ENCODE measurements around the gene RIMBP2. TPM values are rescaled to one million over a fixed set of nuclear protein-coding genes. Genes with fewer than 3 reads are reported as not detected.

The RIMBP2 gene
- total and polyA plus RNA-seq, 9 donors = 1.1 to 16.2 (median 3.5) TPM

DNA sequence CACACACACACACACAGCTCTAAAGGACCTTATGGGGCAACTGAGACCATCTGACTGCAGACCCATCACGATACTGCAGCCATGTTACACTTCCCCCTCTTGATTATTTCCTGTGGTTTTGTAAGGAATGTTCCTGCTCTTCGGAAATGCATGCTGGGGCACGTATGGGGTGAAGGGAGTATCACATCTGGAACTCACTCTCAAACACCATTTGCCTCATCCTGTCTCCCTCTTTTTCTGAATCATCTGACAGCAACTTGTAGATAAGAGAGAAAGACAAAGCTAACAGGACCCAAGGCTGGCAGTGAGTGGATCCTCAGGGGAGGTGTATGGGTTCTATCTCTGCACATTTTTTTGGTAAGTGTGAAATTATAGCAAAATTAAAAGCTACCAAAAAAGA lies 50.3 kb downstream of the RIMBP2 start:
- no peak overlapping the region for H3K4me3 ChIP-seq
- H3K27me3 ChIP-seq = no peaks in the 10 kb centered on the region
- no peaks in the 10 kb centered on the region for H3K36me3 ChIP-seq
- no peak for DNase-seq
- no peaks in the 10 kb centered on the region for H3K4me1 ChIP-seq (ENCODE audit: insufficient read depth)
- no peak overlapping the region for H3K27ac ChIP-seq
- H3K9me3 ChIP-seq = no peaks in the 10 kb centered on the region
- TF ChIP-seq EP300 (IDR thresholded peaks at IDR 0.05) = no peak
- no peak for TF ChIP-seq POLR2A (IDR thresholded peaks at IDR 0.05)
- TF ChIP-seq, protein P1, sequence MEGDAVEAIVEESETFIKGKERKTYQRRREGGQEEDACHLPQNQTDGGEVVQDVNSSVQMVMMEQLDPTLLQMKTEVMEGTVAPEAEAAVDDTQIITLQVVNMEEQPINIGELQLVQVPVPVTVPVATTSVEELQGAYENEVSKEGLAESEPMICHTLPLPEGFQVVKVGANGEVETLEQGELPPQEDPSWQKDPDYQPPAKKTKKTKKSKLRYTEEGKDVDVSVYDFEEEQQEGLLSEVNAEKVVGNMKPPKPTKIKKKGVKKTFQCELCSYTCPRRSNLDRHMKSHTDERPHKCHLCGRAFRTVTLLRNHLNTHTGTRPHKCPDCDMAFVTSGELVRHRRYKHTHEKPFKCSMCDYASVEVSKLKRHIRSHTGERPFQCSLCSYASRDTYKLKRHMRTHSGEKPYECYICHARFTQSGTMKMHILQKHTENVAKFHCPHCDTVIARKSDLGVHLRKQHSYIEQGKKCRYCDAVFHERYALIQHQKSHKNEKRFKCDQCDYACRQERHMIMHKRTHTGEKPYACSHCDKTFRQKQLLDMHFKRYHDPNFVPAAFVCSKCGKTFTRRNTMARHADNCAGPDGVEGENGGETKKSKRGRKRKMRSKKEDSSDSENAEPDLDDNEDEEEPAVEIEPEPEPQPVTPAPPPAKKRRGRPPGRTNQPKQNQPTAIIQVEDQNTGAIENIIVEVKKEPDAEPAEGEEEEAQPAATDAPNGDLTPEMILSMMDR (IDR thresholded peaks at IDR 0.05) = no peak
- intact Hi-C loops (cut with DNase I) = no loop called here
- WGBS, 3 donors = 3 to 15% (median 9%) methylated on average over 3 of the region's 3 CpGs

DNA sequence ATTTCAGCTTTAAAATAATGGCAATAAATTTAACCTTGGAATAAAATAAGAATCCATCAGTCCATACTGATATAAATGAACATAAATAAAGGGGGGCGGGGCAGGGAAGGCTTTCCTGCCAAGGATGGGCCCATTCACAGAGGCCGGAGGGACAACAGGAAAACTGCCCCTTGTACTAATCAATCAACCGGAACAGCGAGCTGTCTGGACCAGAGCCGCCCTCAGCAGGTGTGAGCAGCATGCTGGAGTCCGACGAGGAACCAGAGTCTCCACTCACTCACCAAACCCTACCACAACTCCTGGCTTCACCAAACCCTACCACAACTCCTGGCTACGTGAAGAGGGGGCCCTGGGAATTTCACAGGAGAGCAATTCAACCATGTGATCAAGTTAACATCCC lies 51.3 kb downstream of the RIMBP2 start:
- WGBS, 3 donors = 81 to 92% (median 90%) methylated on average over 8 of the region's 8 CpGs
- intact Hi-C loops (cut with DNase I) = no loop called here
- no peak for DNase-seq

DNA sequence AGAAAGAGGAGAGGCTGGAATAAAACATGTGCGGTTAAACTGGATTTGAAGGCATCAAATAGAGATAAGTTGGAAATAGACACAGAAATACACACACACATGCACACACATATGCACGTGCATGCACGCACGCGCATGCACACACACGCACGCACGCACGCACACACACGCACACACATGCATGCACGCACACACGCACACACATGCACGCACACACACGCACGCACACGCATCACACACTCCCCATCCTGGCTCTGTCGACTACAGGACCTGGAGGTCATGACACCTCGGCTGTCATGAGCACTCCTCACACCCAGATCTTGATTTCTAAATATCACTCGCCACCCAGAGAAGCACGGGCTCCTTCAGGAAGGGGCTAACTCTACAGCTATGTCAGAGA lies 51.8 kb downstream of the RIMBP2 start:
- WGBS, 3 donors = 81 to 95% (median 91%) methylated on average over 20 of the region's 20 CpGs
- DNase-seq = no peak
- Histone ChIP-seq H3K4me3 (no peak overlapping the region), H3K4me1 (ENCODE audit: insufficient read depth) (no peaks in the 10 kb centered on the region), H3K36me3 (no peaks in the 10 kb centered on the region), H3K9me3 (no peaks in the 10 kb centered on the region), H3K27me3 (no peaks in the 10 kb centered on the region), H3K27ac (no peak overlapping the region)
- TF ChIP-seq, protein P1 (IDR thresholded peaks at IDR 0.05) = no peak
- TF ChIP-seq EP300 (IDR thresholded peaks at IDR 0.05) = no peak
- TF ChIP-seq POLR2A (IDR thresholded peaks at IDR 0.05) = no peak
- intact Hi-C loops (cut with DNase I) = no loop called here

More for the DNA sequence above, 51.3 kb downstream of the RIMBP2 start:
- H3K36me3 ChIP-seq = no peaks in the 10 kb centered on the region
- no peak overlapping the region for H3K4me3 ChIP-seq
- TF ChIP-seq, protein P1 (IDR thresholded peaks at IDR 0.05) = no peak
- TF ChIP-seq EP300 (IDR thresholded peaks at IDR 0.05) = no peak
- TF ChIP-seq POLR2A (IDR thresholded peaks at IDR 0.05) = no peak
- H3K27ac ChIP-seq = no peak overlapping the region
- H3K9me3 ChIP-seq = no peaks in the 10 kb centered on the region
- no peaks in the 10 kb centered on the region for H3K4me1 ChIP-seq (ENCODE audit: insufficient read depth)
- H3K27me3 ChIP-seq = no peaks in the 10 kb centered on the region

DNA sequence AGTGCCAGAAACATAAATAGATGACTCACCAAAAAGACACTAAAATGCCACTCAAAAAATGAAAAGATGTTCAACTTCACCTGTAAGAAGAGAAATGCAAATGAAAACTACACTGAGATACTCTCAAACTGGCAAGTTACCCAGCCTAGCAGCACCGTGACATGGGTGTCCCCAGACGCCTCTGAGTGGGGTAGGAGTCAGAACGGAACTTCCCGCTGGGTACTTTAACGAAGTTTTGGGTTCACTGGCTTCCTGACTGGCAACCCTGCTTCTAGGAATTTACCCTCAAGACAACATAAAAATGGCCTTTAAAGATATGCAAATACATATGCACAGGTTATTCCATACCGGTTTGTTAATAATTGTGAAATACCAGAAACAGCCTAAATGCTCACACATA lies 52.6 kb downstream of the RIMBP2 start:
- 73 to 87% (median 82%) methylated on average over 6 of the region's 6 CpGs for WGBS, 3 donors
- Histone ChIP-seq H3K4me3 (no peak overlapping the region), H3K27ac (no peak overlapping the region), H3K9me3 (no peaks in the 10 kb centered on the region), H3K36me3 (no peaks in the 10 kb centered on the region), H3K27me3 (no peaks in the 10 kb centered on the region), H3K4me1 (ENCODE audit: insufficient read depth) (no peaks in the 10 kb centered on the region)
- TF ChIP-seq, protein P1 (IDR thresholded peaks at IDR 0.05) = no peak
- TF ChIP-seq POLR2A (IDR thresholded peaks at IDR 0.05) (no peak), EP300 (IDR thresholded peaks at IDR 0.05) (no peak)
- no peak for DNase-seq
- intact Hi-C loops (cut with DNase I) = no loop called here
